ENCODE measurements around the gene CXXC4.

The CXXC4 gene

DNA sequence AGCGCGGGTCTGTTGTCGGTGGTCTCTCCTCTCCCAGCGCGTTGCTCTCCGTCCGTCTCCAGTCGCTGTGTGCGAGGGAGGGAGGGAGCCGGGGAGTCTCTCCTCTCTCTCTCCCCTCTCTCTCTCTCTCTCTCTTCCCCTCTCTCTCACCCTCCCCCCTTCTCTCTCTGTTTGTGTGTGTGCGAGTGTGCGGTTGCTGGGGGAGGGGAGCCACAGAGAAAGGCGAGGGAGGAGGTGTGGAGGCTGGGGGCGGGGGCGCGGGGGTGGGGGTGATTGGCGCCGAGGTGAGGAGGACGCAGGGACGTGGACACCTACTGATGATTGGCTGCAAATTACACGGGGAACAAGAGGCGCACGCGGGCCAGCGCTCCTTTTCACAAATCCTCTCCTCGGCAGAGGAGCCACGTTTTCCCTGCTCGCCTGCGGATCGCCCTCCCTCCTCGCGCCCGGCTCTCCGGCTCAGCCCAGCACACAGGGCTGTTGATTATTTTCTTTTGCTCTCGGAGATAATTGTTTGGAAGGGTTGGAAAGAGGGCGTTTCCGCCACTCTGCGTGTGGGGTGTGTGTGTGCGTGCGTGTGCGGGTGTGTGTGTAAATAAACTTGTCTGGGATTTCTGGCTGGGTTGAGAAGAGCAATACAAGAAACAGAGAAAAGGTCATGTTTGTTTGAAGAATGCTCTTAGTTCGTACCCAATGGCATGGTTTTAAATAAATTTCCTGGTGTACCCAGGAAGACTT is at the start of gene CXXC4:
CXXC4 (minus strand) TSS at position 73 of the 738 bp plus-strand sequence. CDS start 3,092 bp downstream, outside the sequence.
- no peak for DNase-seq (ENCODE audit: low read depth)

GRCh38 chr4:104533156-104533555 is 38.5 kb upstream of the CXXC4 start:
- no peak for DNase-seq (ENCODE audit: low read depth)

DNA sequence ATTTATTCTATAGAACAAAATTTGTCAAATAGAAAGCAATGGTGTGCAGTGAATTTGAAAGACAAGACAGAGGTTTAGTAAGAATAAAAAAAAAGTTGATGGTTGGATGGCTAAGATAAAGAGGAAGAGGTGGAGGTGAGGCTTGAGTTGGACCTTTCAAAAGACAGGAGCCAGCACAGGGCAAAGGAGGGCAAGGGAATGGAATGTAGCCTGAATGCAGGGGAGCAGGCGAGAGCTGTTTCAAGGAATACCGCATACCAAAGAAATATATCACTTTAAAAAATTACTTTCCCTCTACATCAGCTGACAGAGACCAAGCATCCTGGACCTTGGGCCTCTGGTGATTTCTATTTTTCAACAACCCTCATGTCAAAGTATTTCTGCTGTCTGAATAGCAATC is 38.0 kb upstream of the CXXC4 start:
- DNase-seq (ENCODE audit: low read depth) = no peak

DNA sequence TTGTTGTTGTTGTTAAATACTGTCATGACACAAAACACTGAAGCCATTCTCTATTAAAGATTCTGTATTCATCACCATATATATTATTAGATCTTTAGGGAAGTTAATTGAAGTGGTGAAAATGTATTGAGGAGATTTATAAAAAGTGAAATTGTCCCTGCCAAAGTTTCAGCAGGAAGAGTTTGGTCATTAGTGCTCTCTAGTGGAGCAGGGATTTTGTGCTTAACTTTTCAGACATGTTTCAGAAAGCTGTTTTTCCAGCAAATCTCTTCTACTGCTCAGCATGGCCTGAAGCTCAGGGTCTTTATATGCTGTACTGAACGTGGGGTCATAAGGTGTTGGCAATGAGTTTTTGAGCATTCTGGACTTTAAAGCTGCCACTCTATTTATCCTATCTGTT is 36.7 kb upstream of the CXXC4 start:
- no peak for DNase-seq (ENCODE audit: low read depth)

GRCh38 chr4:104530426-104530825 is 35.7 kb upstream of the CXXC4 start:
- DNase-seq (ENCODE audit: low read depth) = no peak

DNA sequence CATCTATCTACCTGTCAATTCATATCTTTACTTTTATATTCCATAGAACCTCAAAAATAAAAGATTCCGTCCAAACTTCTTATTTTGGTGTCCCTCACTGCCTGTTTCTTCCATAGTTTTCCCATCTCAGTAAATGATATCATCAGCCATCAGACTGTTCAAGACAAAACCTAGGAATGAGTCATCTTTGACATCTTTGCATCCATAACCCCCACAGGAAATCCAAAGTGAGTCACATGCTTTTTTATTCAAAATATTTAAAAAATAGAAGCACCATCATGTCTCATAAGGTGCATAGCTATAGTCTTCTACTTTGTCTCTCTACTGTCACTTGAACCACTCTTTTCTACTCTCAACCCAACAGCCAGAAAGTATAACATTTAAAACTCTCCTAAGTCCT is 29.9 kb upstream of the CXXC4 start:
- no peak for DNase-seq (ENCODE audit: low read depth)

GRCh38 chr4:104524026-104524425 is 29.3 kb upstream of the CXXC4 start:
- DNase-seq (ENCODE audit: low read depth) = no peak

GRCh38 chr4:104519588-104519987 is 24.9 kb upstream of the CXXC4 start:
- DNase-seq (ENCODE audit: low read depth) = no peak

GRCh38 chr4:104516884-104517283 is 22.2 kb upstream of the CXXC4 start:
- no peak for DNase-seq (ENCODE audit: low read depth)

- DNase-seq (ENCODE audit: low read depth) = no peak
Observed at GRCh38 chr4:104508224-104508623, 13.5 kb upstream of the CXXC4 start.

- no peak for DNase-seq (ENCODE audit: low read depth)
Observed at GRCh38 chr4:104507112-104507511, 12.4 kb upstream of the CXXC4 start.

GRCh38 chr4:104504536-104504935 is 9.8 kb upstream of the CXXC4 start:
- DNase-seq (ENCODE audit: low read depth) = no peak

DNA sequence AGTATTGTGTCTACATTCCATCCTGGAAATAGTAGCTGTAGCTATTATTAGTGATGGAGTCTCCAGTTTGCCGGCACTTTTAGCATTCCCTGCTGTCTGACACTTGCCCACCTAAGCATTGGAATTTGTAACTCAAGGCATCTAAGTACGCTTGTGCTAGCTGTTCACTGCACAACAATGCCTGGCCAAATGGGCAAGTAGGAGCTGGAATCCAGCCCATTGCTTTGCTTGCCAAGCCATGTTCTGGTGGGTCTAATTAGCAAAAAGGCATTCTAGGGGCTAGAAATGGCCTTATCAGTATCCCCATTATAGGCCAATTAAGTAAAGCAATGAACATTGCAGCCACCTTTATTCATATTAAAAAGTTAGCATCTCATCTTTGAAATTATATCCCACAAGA is 7.8 kb upstream of the CXXC4 start:
- DNase-seq (ENCODE audit: low read depth) = no peak

- DNase-seq (ENCODE audit: low read depth) = no peak
Observed at GRCh38 chr4:104501290-104501689, 6.6 kb upstream of the CXXC4 start.

DNA sequence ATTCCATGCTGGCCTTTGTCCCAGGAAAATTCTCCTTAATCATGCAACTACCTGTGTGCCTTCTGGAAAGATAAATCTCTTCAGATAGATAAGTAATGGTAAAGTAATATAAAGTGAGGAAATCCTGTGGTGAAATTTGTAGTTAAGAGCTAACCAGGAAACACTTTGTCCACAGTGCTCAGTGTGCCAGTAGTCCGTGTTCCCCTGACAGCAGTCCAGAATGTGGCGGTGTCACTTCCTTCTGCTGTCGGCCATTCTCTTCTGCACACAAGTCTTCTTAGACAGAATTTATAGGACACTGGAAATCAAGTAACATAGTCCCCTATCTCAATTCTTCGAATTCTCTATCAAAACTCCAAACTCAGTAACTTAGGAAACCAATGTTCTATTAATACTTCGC is 5.7 kb upstream of the CXXC4 start:
- no peak for DNase-seq (ENCODE audit: low read depth)

DNA sequence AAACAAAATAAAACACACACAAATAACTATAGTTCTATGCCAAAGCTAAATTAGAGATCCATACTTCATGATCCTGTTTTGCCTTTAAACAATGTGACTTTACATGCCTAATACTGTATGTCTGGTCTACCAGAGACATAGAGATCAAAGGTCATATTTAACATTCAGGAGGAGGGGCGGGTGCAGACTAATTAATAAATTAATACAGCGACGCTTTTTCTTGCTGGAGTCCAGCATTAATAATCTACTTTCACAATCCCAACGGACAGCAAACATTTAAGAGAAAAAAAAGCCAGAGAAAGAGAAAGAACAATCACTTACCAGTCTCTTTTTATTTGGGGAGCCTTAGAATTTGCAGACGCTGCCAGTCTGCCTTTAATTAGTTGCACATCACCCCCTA is 509 bp downstream of the CXXC4 start:
- DNase-seq (ENCODE audit: low read depth) = no peak

DNA sequence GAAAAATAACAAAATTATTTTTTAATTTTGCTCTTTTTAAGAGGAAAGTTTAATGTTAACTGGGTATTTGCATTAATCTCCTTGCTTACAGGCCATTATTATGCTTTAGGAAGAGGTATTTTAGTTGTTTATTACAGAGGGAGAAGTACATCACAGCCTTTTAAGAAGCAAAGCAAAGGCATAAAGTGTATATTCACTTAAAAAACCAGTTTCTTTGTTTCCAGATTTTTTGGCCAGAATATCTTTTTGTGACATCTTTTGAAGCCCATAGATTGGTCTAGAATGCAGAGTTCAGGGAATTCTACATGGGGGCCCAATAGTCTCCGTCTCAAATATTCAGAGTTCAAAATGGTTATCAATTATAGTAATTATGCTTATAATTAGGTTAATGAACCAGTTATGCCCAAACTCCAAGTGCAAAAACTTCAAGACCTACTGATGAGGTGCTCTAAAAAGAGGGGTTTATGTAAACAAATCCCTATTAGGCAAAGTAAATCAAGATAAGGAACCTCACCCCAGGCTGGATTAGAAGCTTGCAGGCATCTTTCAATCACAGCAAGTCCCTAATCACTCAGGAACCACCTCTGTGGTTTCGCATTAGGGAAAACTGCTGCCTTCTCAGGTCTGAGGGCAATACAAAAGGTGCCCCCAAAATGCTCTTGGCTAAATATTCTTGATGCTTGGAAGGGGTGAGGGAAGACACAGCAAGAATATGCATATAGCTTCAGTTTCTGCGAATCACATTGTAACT is 1.4 kb downstream of the CXXC4 start:
- no peak for DNase-seq (ENCODE audit: low read depth)

GRCh38 chr4:104492183-104492771 is 2.4 kb downstream of the CXXC4 start:
- no peak for DNase-seq (ENCODE audit: low read depth)

DNA sequence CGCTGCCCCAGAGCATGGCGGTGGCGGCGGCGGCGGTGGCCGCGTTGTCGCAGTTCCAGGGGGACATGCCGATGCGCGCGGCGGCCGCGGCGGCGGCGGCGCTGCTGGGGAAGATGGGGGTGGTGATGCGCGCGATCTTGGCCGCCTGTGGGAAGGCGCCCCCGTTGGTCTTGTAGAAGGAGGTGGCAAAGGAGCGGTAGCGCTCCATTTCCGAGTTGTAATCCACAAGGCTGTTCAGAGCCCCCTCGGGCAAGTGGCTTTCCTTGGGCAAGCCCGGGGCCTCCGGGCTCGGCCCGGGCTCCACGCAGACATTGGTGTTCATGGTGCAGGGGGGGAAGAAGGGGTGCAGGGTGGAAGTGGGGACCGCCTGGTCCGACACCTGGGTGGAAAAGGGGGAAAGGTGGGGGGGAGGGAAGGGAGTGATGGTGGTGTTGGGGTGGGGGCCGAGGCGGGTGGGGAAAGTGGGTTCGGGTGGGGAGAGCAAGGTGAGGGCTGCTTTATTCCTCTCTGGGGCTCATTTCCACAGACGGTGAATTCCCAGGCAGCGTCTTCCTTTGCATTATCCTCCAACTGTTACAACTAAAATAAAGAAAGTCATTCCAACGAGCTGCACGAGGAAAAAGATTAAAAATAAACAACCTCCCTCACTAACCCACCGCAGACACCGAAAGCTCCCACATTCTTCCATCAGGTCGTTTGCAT is 3.1 kb downstream of the CXXC4 start:
- no peak for DNase-seq (ENCODE audit: low read depth)

DNA sequence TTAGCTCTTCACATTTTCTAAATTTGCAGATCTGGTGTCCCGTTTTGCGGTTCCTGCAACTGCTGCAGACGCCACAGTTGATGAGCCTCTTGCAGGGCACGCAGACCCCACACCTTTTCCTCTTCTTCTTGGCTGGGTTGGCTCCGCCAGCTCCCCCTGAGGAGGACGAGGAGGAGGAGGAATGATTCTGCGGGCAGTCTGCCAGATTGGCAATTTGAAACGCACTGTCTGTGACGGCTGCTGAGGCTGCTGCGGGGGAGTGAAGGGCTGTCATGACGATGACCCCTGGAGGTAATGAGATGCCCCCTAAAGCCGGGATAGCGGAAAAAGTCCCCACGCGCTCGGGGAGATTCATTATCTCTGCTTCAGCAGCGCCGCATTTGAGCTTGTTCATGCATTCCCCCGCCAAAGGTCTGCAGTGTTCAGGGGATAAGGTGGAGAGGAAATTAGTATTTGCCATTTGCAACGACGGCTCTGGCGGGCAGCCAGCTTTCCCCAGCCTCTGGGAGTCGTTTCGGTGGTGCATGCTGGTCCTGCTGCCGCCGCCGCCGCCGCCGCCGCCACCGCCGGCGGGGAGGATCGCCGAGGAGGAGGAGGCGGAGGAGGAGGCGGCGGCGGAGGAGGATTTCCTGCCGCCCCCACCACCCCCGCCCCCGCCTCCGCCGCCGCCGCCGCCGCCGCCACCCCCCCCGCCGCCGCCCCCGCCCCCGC is 3.8 kb downstream of the CXXC4 start:
- no peak for DNase-seq (ENCODE audit: low read depth)

- no peak for DNase-seq (ENCODE audit: low read depth)
Observed at GRCh38 chr4:104490096-104490769, 4.5 kb downstream of the CXXC4 start.

DNA sequence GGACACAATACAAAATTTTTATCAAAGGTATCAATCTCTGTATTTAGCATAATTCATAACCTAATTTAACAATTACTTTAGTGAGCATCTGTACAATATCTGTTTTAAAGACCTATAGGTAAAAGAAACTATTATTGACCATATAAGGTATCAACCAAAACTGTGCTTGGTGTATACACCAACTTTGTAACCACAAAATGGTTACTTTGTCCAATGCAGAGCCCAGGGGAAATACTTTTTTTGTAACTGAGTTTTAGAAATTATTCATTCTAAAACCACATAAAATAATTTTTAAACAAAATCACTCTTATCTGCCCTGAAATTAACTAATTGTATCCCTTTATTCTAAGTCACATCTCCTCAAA is 5.0 kb downstream of the CXXC4 start:
- DNase-seq (ENCODE audit: low read depth) = no peak
